ENCODE measurements around the gene SPAG17. TPM values are rescaled to one million over a fixed set of nuclear protein-coding genes. Genes with fewer than 3 reads are reported as not detected.

Gene SPAG17
- total RNA-seq, 1 experiment from 2014 or later = 0.33 TPM

- no TSS peak for BruUV-seq (replicated peaks)
- DNase-seq = no peak
- Mint-ChIP-seq H3K9me3 (ENCODE audit: low read depth, unreplicated experiment) (no peaks in the 10 kb centered on the region), H3K4me1 (ENCODE audit: low read depth, unreplicated experiment) (no peaks in the 10 kb centered on the region), H3K36me3 (ENCODE audit: insufficient read depth, unreplicated experiment) (no peaks in the 10 kb centered on the region), H3K4me3 (ENCODE audit: low read depth, unreplicated experiment) (no peak overlapping the region), H3K27ac (ENCODE audit: unreplicated experiment) (no peak overlapping the region), H3K27me3 (ENCODE audit: unreplicated experiment) (no peaks in the 10 kb centered on the region)
- no peak for TF ChIP-seq CTCF (IDR thresholded peaks at IDR 0.05; ENCODE audit: unreplicated experiment)
- intact Hi-C loops (cut with micrococcal nuclease; ENCODE audit: unreplicated experiment) = no loop called here
- CTCF ChIA-PET = no interaction called here
Observed at GRCh38 chr1:118081387-118081786, 103.6 kb downstream of the SPAG17 start.

GRCh38 chr1:118077331-118078045 lies 107.5 kb downstream of the SPAG17 start:
- Mint-ChIP-seq H3K4me1 (ENCODE audit: low read depth, unreplicated experiment) (peaks cover 5% of the 10 kb centered on the region), H3K27ac (ENCODE audit: unreplicated experiment) (no peak overlapping the region), H3K9me3 (ENCODE audit: low read depth, unreplicated experiment) (no peaks in the 10 kb centered on the region), H3K36me3 (ENCODE audit: insufficient read depth, unreplicated experiment) (no peaks in the 10 kb centered on the region), H3K27me3 (ENCODE audit: unreplicated experiment) (no peaks in the 10 kb centered on the region), H3K4me3 (ENCODE audit: low read depth, unreplicated experiment) (no peak overlapping the region)
- CTCF ChIA-PET = interaction anchor here (0.6 kb wide), 1 partner anchor 979 kb away, joined by 6 read pairs; no protein-coding TSS in a partner anchor
- no peak for TF ChIP-seq CTCF (IDR thresholded peaks at IDR 0.05; ENCODE audit: unreplicated experiment)
- peak; percentile 24 for DNase-seq
- no TSS peak for BruUV-seq (replicated peaks)
- intact Hi-C loops (cut with micrococcal nuclease; ENCODE audit: unreplicated experiment) = loop anchor here (1.0 to 10.0 kb wide), 6 partner anchors 40 to 1290 kb away; partner anchors contain the start of gene HAO2

GRCh38 chr1:118075116-118075515 lies 109.9 kb downstream of the SPAG17 start:
- H3K27me3 Mint-ChIP-seq (ENCODE audit: unreplicated experiment) = no peaks in the 10 kb centered on the region
- peaks cover 16% of the 10 kb centered on the region for H3K4me1 Mint-ChIP-seq (ENCODE audit: low read depth, unreplicated experiment)
- no peaks in the 10 kb centered on the region for H3K36me3 Mint-ChIP-seq (ENCODE audit: insufficient read depth, unreplicated experiment)
- DNase-seq = no peak
- no peaks in the 10 kb centered on the region for H3K9me3 Mint-ChIP-seq (ENCODE audit: low read depth, unreplicated experiment)
- CTCF ChIA-PET = no interaction called here
- BruUV-seq (replicated peaks) = no TSS peak
- H3K27ac Mint-ChIP-seq (ENCODE audit: unreplicated experiment) = no peak overlapping the region
- no peak for TF ChIP-seq CTCF (IDR thresholded peaks at IDR 0.05; ENCODE audit: unreplicated experiment)
- intact Hi-C loops (cut with micrococcal nuclease; ENCODE audit: unreplicated experiment) = loop anchor here (5.0 to 10.0 kb wide), 5 partner anchors 42 to 1292 kb away; partner anchors contain the start of gene HAO2
- H3K4me3 Mint-ChIP-seq (ENCODE audit: low read depth, unreplicated experiment) = no peak overlapping the region

- intact Hi-C loops (cut with micrococcal nuclease; ENCODE audit: unreplicated experiment) = loop anchor here (10.0 kb wide), 1 partner anchor 841 kb away; no protein-coding TSS in a partner anchor
- no peaks in the 10 kb centered on the region for H3K36me3 Mint-ChIP-seq (ENCODE audit: insufficient read depth, unreplicated experiment)
- no peak for TF ChIP-seq CTCF (IDR thresholded peaks at IDR 0.05; ENCODE audit: unreplicated experiment)
- no peaks in the 10 kb centered on the region for H3K9me3 Mint-ChIP-seq (ENCODE audit: low read depth, unreplicated experiment)
- no peak overlapping the region for H3K4me3 Mint-ChIP-seq (ENCODE audit: low read depth, unreplicated experiment)
- CTCF ChIA-PET = interaction anchor here (0.6 kb wide), 1 partner anchor 1225 kb away, joined by 3 read pairs; no protein-coding TSS in a partner anchor
- H3K27ac Mint-ChIP-seq (ENCODE audit: unreplicated experiment) = no peak overlapping the region
- DNase-seq = no peak
- no peaks in the 10 kb centered on the region for H3K27me3 Mint-ChIP-seq (ENCODE audit: unreplicated experiment)
- BruUV-seq (replicated peaks) = no TSS peak
- peaks cover 16% of the 10 kb centered on the region for H3K4me1 Mint-ChIP-seq (ENCODE audit: low read depth, unreplicated experiment)
Observed at GRCh38 chr1:118073648-118074435, 111.2 kb downstream of the SPAG17 start.
